ENCODE measurements around the gene IL17B. TPM values are rescaled to one million over a fixed set of nuclear protein-coding genes. Genes with fewer than 3 reads are reported as not detected.

Gene IL17B
- total RNA-seq, 1 experiment from 2014 or later: not detected

DNA sequence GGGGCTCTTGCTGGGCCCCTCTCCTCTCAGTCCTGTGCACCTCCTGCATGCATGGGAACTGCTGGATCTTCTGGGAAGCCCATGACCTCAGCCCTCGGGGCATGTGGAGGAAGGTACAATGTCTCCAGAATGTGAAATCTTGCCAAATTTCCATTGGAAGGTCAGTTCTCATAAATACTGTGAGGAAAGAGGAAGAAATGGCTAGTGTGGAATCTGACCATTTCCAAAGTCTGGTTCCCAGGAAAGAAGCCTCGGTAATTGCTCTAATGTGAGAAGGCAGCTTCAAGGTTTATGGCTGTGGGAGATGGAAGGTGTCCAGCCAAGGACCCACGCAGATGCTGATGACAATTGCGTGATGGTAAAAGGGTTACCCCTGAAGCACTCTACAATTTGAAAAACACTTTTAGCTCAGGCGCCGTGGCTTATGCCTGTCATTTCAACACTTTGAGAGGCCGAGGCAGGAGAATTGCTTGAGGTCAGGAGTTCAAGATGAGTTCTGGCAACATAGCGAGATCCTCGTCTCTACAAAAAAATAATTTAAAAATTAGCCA, 8.1 kb upstream of the IL17B start:
- no peaks in the 10 kb centered on the region for H3K27me3 Mint-ChIP-seq (ENCODE audit: low read depth)

DNA sequence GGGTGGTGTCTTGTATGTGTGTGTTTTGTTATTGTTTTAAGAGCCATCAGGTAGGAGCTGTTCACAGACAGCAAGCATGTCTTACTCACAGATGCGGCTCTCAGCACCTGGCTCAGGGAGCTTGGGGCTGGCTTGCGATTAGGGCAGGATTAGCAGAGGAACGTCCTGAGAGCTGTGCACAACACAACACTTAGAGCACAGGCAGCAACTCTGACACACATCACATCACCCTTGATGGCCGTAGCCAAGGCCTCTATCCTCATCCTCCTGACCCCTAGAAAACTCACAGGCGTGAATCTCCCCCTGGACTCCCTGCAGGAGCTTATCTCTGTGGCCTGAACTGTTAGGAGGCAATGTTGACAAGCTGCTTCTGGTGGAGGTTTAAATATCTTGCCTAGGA, 7.1 kb upstream of the IL17B start:
- ATAC-seq: no peak
- no peaks in the 10 kb centered on the region for H3K36me3 Mint-ChIP-seq
- DNase-seq (ENCODE audit: low spot score): no peak
- ChIA-PET POLR2A (interaction anchor here (0.5 to 1.2 kb wide), 2 partner anchors 19 to 41 kb away, joined by 3 to 4 read pairs; partner anchors contain the start of gene GRPEL2), CTCF (interaction anchor here (0.9 to 4.1 kb wide), 8 partner anchors 15 to 179 kb away, joined by 3 to 27 read pairs (median 5); no protein-coding TSS in a partner anchor)
- peaks cover 5% of the 10 kb centered on the region for H3K9me3 Mint-ChIP-seq
- H3K4me1 Mint-ChIP-seq: peaks cover 9% of the 10 kb centered on the region
- no peak overlapping the region for H3K4me3 Mint-ChIP-seq
- H3K27ac Mint-ChIP-seq: no peak overlapping the region
- no peaks in the 10 kb centered on the region for H3K27me3 Mint-ChIP-seq (ENCODE audit: low read depth)
- TF ChIP-seq, protein P1, sequence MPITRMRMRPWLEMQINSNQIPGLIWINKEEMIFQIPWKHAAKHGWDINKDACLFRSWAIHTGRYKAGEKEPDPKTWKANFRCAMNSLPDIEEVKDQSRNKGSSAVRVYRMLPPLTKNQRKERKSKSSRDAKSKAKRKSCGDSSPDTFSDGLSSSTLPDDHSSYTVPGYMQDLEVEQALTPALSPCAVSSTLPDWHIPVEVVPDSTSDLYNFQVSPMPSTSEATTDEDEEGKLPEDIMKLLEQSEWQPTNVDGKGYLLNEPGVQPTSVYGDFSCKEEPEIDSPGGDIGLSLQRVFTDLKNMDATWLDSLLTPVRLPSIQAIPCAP (CRISPR knock-in tag; IDR thresholded peaks at IDR 0.05): no peak
- TF ChIP-seq ZNF317 (CRISPR knock-in tag; IDR thresholded peaks at IDR 0.05; ENCODE audit: borderline replicate concordance, low read depth): no peak
- TF ChIP-seq ZNF232 (CRISPR knock-in tag; IDR thresholded peaks at IDR 0.05): no peak
- no peak for TF ChIP-seq ZNF281 (CRISPR knock-in tag; IDR thresholded peaks at IDR 0.05)
- no peak for TF ChIP-seq ATF1 (CRISPR knock-in tag; IDR thresholded peaks at IDR 0.05)
- TF ChIP-seq, protein P2, sequence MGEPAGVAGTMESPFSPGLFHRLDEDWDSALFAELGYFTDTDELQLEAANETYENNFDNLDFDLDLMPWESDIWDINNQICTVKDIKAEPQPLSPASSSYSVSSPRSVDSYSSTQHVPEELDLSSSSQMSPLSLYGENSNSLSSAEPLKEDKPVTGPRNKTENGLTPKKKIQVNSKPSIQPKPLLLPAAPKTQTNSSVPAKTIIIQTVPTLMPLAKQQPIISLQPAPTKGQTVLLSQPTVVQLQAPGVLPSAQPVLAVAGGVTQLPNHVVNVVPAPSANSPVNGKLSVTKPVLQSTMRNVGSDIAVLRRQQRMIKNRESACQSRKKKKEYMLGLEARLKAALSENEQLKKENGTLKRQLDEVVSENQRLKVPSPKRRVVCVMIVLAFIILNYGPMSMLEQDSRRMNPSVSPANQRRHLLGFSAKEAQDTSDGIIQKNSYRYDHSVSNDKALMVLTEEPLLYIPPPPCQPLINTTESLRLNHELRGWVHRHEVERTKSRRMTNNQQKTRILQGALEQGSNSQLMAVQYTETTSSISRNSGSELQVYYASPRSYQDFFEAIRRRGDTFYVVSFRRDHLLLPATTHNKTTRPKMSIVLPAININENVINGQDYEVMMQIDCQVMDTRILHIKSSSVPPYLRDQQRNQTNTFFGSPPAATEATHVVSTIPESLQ (CRISPR knock-in tag; IDR thresholded peaks at IDR 0.05): no peak
- TF ChIP-seq SP1 (CRISPR knock-in tag; conservative IDR thresholded peaks at IDR 0.05): no peak

More for the DNA sequence above, 8.1 kb upstream of the IL17B start:
- TF ChIP-seq ZBTB21 (CRISPR knock-in tag; IDR thresholded peaks at IDR 0.05; ENCODE audit: borderline replicate concordance): no peak
- no peak for TF ChIP-seq USF1 (CRISPR knock-in tag; IDR thresholded peaks at IDR 0.05)
- TF ChIP-seq AR (CRISPR knock-in tag; IDR thresholded peaks at IDR 0.05): no peak
- TF ChIP-seq, protein P3, sequence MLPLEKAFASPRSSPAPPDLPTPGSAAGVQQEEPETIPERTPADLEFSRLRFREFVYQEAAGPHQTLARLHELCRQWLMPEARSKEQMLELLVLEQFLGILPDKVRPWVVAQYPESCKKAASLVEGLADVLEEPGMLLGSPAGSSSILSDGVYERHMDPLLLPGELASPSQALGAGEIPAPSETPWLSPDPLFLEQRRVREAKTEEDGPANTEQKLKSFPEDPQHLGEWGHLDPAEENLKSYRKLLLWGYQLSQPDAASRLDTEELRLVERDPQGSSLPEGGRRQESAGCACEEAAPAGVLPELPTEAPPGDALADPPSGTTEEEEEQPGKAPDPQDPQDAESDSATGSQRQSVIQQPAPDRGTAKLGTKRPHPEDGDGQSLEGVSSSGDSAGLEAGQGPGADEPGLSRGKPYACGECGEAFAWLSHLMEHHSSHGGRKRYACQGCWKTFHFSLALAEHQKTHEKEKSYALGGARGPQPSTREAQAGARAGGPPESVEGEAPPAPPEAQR (CRISPR knock-in tag; IDR thresholded peaks at IDR 0.05): no peak
- no peak for TF ChIP-seq KAT7 (CRISPR knock-in tag; IDR thresholded peaks at IDR 0.05; ENCODE audit: borderline replicate concordance)
- no peak for TF ChIP-seq NFYB (CRISPR knock-in tag; conservative IDR thresholded peaks at IDR 0.05; ENCODE audit: low read depth)
- TF ChIP-seq JAZF1 (CRISPR knock-in tag; IDR thresholded peaks at IDR 0.05): no peak
- no peak for TF ChIP-seq ZNF416 (CRISPR knock-in tag; IDR thresholded peaks at IDR 0.05)
- no peak for TF ChIP-seq FOXJ3 (CRISPR knock-in tag; IDR thresholded peaks at IDR 0.05; ENCODE audit: borderline replicate concordance)
- no peak for TF ChIP-seq FOXK1 (CRISPR knock-in tag; IDR thresholded peaks at IDR 0.05)
- no peak for TF ChIP-seq SOX15 (CRISPR knock-in tag; IDR thresholded peaks at IDR 0.05)
- no peak for TF ChIP-seq CDX4 (CRISPR knock-in tag; IDR thresholded peaks at IDR 0.05; ENCODE audit: borderline replicate concordance)
- TF ChIP-seq ZNF423 (CRISPR knock-in tag; IDR thresholded peaks at IDR 0.05): no peak
- TF ChIP-seq NR1H2 (CRISPR knock-in tag; IDR thresholded peaks at IDR 0.05): no peak
- no peak for TF ChIP-seq ELF4 (CRISPR knock-in tag; IDR thresholded peaks at IDR 0.05; ENCODE audit: low read depth)
- TF ChIP-seq, protein P4, sequence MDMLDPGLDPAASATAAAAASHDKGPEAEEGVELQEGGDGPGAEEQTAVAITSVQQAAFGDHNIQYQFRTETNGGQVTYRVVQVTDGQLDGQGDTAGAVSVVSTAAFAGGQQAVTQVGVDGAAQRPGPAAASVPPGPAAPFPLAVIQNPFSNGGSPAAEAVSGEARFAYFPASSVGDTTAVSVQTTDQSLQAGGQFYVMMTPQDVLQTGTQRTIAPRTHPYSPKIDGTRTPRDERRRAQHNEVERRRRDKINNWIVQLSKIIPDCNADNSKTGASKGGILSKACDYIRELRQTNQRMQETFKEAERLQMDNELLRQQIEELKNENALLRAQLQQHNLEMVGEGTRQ (CRISPR knock-in tag; IDR thresholded peaks at IDR 0.05): no peak
- TF ChIP-seq SMAD3 (CRISPR knock-in tag; IDR thresholded peaks at IDR 0.05; ENCODE audit: borderline replicate concordance): no peak
- Mint-ChIP-seq H3K36me3 (no peaks in the 10 kb centered on the region), H3K4me3 (no peak overlapping the region), H3K9me3 (peaks cover 5% of the 10 kb centered on the region), H3K27ac (no peak overlapping the region), H3K4me1 (peaks cover 5% of the 10 kb centered on the region)
- no peak for DNase-seq (ENCODE audit: low spot score)
- no peak for ATAC-seq
- ChIA-PET CTCF (interaction anchor here (0.6 to 4.1 kb wide), 5 partner anchors 16 to 178 kb away, joined by 3 to 27 read pairs (median 5); no protein-coding TSS in a partner anchor), POLR2A (no interaction called here)
